GM18951 (cell line): ENCODE measurements around the gene OR2T27.

Experiments used
- POLR2A ChIP-seq: IDR thresholded peaks from 4 replicates; pipeline ENCODE4 v1.6.1; 2011; ENCODE audit warnings: mild to moderate bottlenecking; ENCODE audit not compliant: insufficient read length, insufficient read depth; ENCODE audit errors: extremely low read depth
- in situ Hi-C: fragments of 300-500 bp; cut with MboI; formaldehyde crosslinking; loops from one replicate; pipeline ENCODE4 v1.12.0; 2022; ENCODE audit warnings: low sequenced_read_pairs, mixed read lengths, inconsistent platforms; ENCODE audit not compliant: unreplicated experiment

The OR2T27 gene

DNA sequence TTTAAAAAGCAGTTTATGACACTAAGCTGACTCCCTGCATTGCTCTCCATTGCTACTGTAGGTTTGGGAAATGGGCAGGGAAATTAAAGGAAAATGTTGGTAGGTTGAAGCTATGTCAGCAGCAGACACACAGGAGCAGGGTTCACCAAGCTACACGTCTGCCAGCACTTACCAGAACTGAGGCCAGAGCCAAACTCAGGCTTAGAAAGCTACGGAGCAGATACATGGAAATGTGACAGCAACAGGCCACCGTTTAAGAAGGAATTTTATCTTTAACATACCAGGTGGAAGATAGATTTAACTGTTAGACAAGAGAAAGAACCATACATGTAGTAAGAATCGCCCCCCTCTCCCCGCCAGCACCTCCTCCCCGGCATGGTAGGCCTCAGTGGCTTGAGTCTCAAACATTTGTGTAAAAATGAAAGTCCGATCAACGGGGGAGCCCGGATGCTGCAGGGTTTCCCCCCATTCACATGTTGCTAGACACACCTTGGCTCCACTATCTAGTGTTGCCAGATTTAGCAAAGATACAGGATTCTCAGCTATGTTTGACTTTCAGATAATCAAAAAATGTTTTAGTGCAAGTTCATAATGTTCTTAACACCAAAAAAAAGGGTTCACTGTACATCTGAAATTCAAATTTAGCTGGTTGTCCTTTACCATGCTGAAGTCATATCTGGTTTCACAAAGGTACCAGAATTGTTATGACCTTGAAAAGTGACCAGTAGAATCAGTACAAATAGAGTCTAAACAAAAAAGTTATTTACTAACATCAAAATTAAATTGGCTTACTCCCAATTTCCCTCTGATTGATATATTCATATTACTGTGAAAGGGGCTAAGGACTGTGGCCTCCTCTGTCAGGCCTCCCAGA, 27.1 kb downstream of the OR2T27 start:
- TF ChIP-seq POLR2A: no peak
- in situ Hi-C loops: no loop called here

DNA sequence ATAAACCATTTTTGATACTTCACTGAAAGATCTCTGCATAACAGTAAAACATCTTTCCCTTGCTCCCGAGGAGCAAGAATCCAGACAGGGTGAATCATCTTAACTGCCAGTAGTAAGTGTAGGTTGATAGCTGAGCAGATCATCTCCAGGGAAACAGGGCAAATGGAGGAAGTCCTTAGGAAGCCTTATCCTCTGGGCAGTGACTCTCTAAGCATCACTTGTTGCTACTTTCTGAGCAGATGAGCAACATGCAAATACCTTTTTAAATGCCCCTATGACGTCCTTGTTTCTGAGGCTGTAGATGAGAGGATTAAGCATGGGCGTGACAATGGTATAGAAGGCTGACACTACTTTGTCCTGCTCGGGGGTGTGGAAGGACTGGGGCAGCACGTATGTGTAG, 29.4 kb downstream of the OR2T27 start:
- in situ Hi-C loops: no loop called here
- TF ChIP-seq POLR2A: no peak

DNA sequence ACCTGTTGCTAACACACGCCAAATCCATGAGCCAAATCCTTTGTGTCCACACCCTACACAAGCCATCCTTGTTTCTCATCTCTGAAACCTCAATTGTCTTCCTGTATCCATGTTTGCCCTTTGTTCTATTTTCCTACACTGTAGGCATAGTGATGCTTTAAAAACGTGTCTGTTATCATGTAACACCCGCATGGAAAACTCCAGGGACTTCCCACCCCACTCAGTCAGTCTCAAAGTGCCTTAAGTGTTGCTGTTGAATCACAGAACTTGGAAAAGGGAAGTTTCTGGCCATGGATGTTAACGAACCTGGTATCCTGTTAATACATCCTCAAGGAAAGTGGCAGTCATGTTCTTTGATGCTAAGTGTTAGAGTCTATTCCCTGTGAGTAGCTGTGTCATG, 30.2 kb downstream of the OR2T27 start:
- in situ Hi-C loops: no loop called here
- TF ChIP-seq POLR2A: no peak

DNA sequence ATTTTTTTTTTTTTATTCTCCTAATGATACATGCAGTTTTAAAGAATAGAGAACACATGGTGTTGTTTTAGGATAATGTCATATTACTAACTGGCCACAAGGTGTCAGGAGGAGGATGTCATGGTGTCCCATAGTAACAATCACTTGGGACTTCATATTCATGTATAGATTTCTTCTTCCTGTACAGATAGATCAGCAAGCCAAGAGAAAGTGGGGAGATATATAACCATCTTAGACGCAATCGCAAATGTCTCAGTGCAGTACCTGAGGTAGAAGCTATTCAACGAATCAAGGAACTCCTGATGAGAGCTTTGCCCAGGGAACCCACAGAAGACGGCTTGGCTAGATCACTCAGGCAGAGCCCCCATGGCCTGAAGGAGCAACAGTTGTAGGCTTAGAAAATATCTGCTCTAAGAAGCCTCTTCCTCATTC, 32.7 kb downstream of the OR2T27 start:
- TF ChIP-seq POLR2A: no peak
- in situ Hi-C loops: no loop called here

DNA sequence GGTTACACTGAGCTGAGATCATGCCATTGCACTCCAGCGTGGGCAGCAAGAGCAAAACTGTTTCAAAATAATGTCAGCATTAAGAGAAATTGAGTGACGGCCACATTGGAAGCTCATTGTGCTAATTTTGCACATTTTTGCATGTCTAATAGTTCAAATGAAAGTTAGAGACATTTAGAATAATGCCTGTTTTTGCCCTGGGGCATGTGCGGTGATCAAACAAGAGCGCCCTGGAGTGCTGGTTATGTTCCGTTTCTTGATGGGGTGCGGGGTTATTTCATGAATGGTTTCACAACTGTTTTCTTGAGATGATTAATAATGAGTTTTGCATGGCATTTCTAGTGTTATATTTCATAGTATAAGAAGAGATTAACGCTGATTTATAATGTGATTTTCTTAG, 33.6 kb downstream of the OR2T27 start:
- no peak for TF ChIP-seq POLR2A
- in situ Hi-C loops: no loop called here

DNA sequence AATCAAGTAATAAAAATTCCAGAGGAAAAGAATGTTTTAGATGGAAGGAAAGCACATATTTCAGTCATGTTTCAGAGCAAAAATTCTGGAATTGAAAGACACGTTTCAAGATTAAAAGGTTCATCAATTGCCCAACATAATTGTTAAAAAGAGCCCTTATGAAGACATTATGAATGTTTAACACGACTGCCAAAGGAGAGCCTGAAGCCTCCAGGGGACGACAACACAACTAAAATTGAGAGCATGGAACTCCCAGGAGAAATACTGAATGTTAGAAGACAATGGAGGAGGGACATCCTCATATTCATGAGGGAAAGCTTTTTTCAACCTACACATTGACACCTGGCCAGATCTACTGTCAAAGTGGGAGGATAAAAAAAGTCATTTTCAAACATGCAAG, 36.5 kb downstream of the OR2T27 start:
- in situ Hi-C loops: no loop called here
- no peak for TF ChIP-seq POLR2A

DNA sequence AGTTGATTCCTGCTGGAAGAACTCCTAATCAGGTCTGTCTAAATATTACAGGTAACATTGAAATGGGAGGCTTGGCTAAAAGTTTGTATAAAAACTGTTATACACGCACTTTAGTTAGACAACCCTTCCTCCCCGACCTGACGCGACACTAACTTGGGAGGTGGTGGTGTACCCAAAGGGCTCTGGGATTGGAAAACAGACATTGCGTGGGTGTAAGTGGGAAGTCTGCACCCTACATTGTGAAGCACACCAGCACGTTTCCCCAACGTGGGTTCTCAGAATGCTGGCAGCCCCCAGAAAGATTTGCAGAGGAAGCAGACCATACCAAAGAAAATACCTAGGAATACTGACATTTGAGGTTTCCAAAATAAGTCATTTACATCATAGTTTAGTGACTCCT, 37.2 kb downstream of the OR2T27 start:
- in situ Hi-C loops: no loop called here

DNA sequence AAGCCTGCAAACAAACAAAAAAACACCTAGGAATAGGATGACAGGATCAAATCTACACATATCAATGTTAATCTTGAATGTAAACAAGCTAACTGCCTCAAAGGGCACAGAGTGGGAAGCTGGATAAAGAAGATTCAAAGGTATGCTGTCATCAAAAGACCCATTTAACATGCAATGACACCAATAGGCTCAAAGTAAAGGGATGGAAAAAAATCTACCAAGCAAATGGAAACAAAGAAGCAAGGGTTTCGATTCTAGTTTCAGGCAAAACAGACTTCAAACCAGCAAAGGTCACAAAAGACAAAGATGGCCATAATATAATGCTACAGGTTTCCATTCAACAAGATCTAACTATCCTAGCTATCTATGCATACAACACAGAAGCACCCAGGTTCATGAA, 41.6 kb downstream of the OR2T27 start:
- in situ Hi-C loops: no loop called here
- TF ChIP-seq POLR2A: no peak

More for the DNA sequence above, 37.2 kb downstream of the OR2T27 start:
- TF ChIP-seq POLR2A: no peak

DNA sequence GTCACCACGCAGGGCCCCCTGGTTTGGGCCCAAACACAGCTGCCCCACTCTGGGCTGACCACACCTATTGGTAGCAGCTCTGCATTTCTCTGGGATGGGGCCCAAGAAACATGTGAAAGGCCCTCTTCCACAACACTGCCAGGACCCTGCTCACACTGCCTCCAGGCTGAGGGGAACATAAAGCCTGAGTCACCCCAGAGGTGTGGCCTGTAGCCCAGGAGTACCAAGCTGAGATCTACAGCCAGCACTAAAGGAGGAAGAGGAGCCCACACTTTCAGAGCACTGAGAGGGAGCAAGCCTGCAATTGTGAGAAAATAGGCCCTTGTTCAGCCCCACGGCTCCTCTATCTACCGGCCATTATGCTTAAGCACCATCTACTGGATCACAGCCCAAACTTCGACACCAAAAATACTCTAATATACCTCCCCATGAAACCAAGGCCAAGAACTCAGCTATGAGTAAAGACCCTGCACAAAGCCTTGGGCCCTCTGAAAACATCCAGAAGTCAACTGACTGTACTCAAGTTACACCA, 43.4 kb downstream of the OR2T27 start:
- in situ Hi-C loops: no loop called here
- TF ChIP-seq POLR2A: no peak

DNA sequence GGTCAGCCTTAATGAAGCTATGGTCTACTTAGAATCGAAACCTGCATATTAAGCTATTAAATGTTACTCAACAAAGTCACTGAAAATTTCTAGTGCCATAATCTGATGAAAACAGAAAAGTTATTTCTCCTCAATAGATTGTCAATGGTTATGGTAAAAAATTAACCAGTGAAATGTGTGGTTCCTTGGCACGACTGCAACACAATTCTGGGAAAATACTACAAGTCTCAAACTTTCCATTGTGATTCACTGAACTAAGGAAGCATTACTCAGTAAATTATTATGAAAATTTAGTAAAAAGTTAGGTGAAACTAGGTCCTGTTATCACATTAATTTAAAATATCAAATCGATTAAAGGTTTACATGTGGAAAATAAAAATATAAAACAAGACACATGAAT, 45.0 kb downstream of the OR2T27 start:
- TF ChIP-seq POLR2A: no peak
- in situ Hi-C loops: no loop called here
